EL (cell line): ENCODE results near the gene ANKRD33B.
"Not testable (repeated sequence)": the region's sequence is repeated elsewhere in the genome, so short reads cannot be mapped to it uniquely, and the experiment has no call there.

Source experiments
- DNase-seq: peaks from one replicate; pipeline ENCODE4 v3.0.0-alpha.2; 2016

Gene ANKRD33B

GRCh38 chr5:10596310-10596703 lies 32.4 kb downstream of the ANKRD33B start:
- DNase-seq: no peak

- DNase-seq: no peak
These were observed 33.1 kb downstream of the ANKRD33B start for GRCh38 chr5:10596886-10597451.

DNA sequence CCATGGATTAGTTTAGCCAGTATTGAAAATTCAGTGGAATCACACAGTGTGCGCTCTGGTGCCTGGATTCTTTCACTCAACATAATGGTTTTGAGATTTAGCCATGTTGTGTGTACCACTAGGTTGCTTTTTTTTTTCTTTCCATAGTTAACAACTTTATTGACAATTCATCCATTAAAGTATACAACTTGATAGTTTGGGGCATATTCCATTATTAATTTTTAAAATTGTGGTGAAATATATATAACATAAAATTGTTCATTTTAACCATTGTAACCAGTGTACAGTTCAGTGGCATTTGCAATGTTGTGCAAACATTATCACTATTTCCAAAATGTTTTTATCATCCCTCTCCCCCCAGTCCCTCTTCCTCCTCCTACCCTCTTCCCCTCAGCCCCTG lies 35.2 kb downstream of the ANKRD33B start:
- DNase-seq: no peak

DNA sequence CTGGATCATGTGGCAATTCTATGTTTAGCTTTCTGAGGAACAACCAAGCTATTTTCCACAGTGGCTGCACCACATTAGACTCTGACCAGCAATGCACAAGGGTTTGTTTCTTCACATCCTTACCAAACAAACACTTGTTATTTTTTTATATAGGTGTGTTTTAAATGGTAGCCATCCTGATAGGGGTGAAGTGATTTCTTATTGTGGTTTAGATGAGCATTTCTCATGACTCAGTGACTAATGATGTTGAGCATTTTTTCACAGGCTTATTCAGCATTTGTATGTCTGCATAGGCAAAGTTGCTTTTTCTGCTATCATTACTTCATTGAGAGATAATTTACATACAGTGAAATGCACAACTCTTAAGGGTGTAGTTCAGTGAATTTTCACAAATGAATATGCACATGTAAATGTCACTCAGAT lies 36.0 kb downstream of the ANKRD33B start:
- peak; percentile 78 for DNase-seq

DNA sequence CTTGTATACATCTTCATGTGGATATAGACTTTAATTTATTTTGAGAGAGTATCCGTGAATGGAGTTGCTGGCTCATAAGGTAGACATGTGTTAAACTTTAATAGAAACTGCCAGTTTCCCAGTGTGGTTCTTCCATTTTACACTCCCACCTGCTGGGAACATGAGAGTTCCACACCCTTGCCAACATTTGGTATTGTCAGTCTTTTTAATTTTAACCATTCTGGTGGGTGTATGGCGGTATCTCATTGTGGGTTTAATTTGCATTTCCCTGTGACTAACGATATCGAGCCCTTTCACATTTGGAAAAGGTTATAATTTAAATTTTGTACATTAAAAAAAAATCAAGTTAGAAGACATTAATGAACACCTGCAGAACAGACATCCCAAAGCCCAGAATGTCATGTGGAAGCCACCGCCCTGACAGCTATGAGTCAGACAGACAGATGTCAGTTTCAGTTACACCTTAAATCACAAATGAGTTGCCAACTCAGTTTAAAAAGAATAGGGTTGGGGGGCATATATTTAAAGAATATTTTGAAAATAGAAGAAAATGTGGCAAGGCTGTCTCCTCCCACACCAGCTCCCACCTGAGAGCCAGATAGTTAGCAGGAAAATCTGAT lies 36.9 kb downstream of the ANKRD33B start:
- no peak for DNase-seq

DNA sequence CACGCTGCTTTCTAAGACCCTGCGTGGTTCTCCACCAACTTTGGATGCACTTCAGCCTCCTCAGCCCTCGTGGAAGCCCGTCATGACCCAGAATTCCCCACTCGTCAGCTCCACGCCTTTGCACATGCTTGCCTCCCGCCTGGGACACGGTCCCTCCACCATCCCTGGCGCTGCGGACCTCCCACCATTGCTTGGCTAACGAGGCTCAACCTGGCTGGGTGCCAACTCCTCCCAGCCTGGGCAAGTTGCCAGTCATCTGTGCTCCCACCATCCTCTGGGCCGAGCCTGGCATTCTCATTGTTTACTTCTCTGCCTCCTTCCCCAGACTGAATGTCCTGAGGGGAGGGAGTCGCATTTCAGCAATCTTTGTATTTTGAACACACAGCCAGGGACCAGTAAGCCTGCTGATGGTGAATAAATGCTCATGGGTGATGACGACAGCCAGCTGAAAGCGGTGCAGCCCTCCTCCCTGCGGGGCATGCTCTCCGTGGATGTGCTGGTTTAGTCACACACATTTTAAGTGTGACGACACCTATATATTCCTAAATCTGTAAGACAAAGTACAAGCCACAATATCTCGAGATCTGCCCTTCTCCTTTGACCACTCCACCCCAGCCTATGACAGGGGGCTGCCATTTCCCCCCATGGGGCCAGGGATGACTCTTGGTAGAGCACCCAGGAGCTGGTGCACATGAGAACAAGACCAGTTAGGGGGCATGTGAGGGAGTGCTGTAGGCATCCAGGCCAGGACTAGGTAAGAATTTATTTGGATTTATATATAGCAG lies 37.6 kb downstream of the ANKRD33B start:
- DNase-seq: peak; percentile 97

DNA sequence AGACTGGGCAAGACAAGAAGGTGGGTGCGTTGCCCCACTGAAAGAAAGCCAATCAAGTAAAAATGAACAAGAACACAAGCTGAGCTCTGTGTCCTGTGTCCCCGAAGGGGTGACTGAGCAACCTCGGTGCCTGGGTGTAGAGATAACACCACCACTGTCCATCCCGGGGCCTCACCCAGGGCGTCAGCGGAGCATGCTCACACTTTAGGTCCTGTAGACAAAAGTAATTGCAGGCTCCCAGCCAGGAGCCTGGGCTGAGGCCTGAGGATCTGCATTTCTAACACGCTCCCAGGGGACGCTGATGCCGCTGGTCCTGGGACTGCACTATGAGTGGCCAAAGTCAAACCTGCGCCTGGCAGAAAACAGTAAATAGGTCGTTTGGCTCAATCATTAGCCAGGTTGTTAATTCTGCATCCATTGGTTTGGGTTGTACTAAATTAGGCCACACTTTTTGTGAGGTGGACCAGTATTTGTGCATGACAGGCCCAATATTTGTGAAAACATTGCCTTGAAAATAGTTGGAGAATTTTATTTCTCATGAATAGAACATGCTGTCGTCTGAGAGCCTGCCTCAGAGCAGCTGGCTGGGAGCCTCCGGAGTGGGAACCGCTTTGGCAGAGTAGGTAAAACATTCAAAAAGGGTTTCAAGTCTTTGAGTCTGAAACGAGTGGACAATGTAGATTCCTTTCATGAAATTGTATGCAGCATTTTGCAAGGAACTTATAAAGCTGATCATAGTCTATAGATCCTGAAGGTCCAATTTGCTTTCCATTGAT lies 38.3 kb downstream of the ANKRD33B start:
- DNase-seq: no peak

DNA sequence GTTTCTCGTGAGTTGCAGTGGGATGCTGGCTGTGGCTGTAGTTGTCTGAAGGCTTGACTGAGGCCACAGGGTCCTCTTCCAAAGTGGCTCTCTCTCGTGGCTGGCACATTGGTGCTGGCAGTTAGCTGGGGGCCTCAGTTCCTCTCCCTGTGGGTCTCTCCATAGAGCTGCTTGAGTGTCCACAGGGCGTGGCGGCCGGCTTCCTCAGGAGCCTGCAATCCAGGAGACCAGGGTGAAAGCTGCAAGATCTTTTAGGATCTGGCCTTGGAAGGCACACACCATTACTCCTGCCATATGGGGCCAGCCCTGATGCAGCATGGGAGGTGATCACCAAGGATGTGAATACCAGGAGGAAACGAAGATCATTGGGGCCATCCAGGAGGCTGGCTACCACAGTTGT lies 41.1 kb downstream of the ANKRD33B start:
- DNase-seq: no peak

GRCh38 chr5:10606632-10607022 lies 42.8 kb downstream of the ANKRD33B start:
- not testable (repeated sequence) for DNase-seq

DNA sequence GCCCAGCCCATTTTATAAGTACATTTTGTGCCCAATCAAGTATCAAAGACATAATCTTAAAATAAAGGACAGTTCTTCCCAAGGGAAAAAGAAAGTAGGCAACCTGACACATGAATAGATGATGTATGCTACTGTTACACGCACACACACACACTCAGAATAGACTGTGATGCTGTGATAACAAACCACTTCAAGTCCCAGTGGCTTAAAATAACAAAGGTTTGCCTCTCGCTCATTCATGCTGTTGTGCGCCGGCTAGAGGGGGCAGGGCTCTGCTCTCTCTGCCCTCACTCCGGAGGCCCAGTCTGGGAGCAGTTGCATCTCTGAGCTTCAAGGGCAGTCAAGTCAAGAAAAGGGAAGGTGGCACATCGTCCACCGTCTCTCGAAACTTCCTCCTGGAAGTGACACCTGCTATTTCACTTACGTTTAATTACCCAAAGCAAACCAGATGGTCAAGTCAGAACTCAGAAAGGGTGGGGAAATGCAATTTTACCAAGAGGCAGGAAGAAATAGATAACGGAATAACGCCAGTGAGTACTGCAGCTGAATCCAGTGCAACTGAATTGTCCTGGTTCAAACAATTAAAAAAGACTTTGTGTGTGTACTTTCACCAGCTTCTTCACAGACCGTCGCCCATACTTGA lies 43.3 kb downstream of the ANKRD33B start:
- DNase-seq: no peak

GRCh38 chr5:10607666-10608073 lies 43.8 kb downstream of the ANKRD33B start:
- DNase-seq: no peak

- not testable (repeated sequence) for DNase-seq
These were observed 44.2 kb downstream of the ANKRD33B start for GRCh38 chr5:10608081-10608480.

- DNase-seq: no peak
These were observed 46.2 kb downstream of the ANKRD33B start for GRCh38 chr5:10610058-10610457.

- DNase-seq: no peak
These were observed 47.4 kb downstream of the ANKRD33B start for GRCh38 chr5:10611290-10611689.

DNA sequence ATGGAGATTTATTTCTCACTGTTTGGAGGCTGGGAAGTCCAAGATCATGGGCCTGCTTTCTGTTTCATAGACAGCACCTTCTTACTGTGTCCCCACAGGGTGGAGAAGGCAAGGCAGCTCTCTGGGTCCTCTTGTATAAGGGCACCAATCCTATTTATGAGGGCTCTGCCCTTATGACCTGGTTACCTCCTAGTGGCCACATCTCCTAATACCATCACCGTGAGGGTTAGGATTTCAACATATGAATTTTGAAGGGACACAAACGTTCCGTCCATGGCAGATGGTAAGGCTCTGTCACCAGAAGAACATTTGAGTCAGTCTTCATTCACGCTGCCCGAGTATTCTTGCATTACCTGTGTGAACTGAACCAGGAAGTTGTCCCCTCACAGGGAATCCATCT lies 48.4 kb downstream of the ANKRD33B start:
- no peak for DNase-seq

DNA sequence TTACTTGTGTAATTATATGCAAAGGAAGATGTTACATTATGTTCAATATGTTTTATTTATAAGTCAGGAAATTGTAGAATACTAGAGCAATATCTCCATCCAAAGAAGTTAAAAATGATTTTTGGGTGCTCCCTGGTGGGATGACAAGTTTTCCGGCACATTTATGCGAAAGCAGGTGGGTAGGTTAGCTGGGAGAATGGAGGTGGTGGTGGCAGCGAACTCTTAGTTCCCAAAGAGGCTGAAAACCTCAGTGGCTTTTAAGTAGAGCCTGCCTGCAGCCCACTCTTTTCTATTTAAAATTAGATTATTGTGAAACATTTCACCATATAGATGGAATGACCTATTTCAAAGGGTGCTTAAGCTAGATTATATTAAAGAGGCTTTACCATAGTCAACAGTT lies 51.8 kb downstream of the ANKRD33B start:
- no peak for DNase-seq

- no peak for DNase-seq
These were observed 53.2 kb downstream of the ANKRD33B start for GRCh38 chr5:10617103-10617502.

DNA sequence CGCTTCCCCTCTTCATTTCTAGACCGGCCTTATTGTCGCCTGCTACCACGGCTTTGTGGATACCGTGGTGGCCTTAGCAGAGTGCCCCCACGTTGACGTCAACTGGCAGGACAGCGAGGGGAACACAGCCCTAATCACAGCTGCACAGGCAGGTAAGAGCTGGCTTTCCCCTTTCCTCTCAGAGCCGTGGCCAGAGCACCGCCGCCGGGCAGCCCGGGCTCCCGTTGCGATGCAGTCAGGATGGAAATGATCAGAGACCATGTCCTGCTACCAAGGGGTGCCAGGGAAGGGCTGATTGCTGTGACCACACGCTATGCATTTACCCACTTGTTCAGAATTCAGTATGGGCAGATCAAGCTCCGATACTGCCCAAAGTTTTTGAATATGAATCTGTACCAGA lies 54.4 kb downstream of the ANKRD33B start:
- DNase-seq: no peak

DNA sequence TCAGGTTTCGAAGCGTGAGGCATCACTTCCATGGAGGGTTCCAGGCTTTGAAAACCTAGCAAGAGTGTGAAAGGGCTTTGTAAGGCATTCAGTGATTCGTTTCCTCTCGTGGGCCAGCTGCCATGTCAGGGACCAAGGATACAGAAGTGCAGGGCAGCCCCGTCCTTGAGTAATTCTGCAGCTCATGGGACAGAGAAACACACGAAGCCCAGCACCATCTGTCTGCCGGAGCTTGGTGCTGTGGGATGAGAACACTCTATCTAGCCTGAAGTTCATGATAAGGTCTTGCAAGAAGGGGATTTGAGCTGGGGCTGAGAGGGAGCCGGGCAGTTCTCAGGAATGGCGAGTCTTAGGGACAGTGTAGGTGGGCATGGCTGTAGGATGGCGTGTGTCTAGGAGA lies 55.8 kb downstream of the ANKRD33B start:
- DNase-seq: no peak

GRCh38 chr5:10620346-10620745 lies 56.5 kb downstream of the ANKRD33B start:
- no peak for DNase-seq

DNA sequence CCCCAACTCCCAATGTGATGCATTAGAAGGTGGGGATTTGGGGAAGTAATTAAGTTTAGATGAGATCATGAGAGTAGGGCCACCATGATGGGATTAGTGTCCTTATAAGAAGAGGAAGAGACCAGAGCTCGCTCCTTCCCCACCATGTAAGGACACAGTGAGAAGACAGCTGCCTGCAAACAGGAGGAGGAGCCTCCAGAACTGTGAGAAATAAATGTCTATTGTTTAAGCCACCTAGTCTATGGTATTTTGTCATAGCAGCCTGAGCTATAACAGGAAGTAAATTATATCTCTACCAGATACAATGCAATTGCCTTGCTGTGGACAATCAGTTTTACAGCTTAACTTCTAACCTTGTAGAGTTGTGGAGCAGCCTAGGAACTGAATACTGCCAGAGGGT lies 58.0 kb downstream of the ANKRD33B start:
- no peak for DNase-seq

DNA sequence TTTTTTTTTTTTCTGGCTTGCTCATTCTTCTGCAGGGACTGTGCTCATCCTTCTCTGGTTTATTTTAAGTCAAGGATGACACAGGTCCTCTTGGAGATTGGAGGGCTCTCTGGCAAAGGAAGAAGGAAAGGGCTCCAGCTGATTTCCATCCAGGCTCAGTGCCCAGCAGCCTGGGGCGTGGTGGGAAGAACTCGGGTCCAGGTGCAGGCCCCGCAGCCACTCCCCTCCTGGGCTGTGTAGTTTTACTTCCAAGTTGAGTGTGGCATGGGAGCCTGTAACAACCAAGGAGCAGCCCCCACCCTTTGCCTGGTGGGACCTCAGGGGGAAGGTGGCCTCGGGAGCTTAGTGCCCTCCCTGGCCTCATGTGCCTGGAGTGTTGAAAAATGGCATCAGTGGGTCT lies 58.9 kb downstream of the ANKRD33B start:
- no peak for DNase-seq

- DNase-seq: no peak
These were observed 59.5 kb downstream of the ANKRD33B start for GRCh38 chr5:10623305-10623910.
